HG02759 (cell line): ENCODE measurements around the gene CLCN7.

Source experiments
- ATAC-seq: cut with Tn5 transposase; IDR thresholded peaks from one replicate; pipeline ENCODE4 v1.9.1; 2021; ENCODE audit warnings: mild to moderate bottlenecking, moderate library complexity; ENCODE audit not compliant: unreplicated experiment

The CLCN7 gene

DNA sequence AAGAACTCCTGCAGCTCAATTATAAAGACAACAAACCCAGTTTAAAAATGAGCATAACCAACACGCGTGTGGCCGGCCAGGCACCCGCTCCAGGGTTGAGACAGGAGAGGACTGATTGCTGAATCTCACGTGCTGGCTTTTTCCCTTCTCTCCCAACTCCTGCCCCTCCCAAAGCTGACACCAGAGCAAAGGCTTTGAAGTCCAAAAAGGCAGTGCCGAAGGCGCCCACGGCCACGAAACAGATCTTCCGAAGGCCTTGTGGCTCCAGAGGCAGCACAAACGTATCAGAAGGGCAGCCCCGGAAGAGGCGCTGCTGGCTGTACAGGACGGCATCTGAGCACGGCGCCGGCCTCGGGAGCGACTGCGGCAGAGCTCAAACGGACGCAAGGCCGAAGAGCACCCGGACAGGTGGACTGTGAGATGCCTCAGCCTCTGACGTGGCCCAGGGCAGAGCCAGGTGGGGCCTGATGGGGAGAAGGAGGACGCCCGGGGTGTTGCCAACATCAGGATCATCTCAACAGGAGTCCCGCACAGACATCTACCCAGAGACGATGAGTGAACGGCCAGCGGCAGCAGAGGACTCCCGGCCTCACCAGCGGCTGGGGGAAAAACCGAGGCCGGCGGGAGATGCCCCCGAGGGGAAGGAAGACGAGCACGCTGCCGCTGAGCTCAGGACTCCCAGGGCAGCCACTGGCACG lies 10.5 kb downstream of the CLCN7 start:
- ATAC-seq = no peak

DNA sequence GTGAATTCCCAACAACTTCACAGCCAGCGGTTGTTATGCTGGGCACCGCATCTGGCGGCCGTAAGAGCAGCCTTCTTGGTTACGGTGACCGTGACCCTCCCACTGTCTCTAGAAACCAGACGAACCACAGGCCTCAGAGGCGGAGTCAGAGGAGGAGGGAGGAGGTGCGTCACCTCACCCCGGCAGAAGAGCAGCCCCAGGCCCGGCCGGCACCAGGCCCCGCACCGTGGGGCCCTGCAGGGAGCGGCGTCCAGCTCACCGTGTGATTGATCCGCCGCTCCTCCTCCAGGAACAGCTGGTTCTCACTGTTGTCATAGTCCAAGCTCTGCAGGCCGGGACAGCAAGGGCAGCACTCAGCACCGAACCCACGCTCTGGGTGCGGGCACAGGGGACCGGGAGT lies 13.7 kb downstream of the CLCN7 start:
- ATAC-seq = no peak

- no peak for ATAC-seq
These were observed 14.2 kb downstream of the CLCN7 start for GRCh38 chr16:1460602-1461138.

GRCh38 chr16:1459967-1460366 lies 14.9 kb downstream of the CLCN7 start:
- ATAC-seq = no peak

GRCh38 chr16:1458977-1459341 lies 15.9 kb downstream of the CLCN7 start:
- ATAC-seq = peak; percentile 42

DNA sequence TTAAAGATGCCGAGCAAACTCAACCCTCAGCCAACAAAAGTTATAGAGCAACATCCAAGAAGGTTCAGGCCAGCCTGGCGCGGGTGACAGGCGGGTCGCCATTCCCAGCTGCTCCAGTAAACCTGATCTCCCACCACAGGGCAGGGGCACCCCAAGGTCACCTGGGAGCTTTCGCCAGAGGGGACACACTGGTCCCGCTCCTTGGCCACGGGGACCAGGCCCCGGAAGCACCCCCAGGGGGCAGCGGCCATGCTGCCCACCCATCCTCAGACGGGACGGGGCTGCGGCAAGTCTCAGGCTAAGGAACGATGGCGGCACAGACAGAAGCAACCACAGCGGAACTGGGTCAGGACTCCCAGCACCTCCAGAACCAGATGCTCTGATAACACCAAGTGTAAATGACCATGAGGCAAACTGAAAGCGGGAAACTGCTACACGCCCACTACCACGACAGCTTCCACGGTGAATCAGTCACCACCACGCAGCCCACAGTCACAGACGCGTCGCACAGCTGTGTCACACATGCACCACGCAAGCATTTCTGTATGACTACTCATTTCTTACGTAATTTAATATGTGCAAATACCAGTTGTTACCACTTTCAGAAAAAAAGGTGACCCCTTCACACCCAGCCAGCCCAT lies 16.4 kb downstream of the CLCN7 start:
- no peak for ATAC-seq

DNA sequence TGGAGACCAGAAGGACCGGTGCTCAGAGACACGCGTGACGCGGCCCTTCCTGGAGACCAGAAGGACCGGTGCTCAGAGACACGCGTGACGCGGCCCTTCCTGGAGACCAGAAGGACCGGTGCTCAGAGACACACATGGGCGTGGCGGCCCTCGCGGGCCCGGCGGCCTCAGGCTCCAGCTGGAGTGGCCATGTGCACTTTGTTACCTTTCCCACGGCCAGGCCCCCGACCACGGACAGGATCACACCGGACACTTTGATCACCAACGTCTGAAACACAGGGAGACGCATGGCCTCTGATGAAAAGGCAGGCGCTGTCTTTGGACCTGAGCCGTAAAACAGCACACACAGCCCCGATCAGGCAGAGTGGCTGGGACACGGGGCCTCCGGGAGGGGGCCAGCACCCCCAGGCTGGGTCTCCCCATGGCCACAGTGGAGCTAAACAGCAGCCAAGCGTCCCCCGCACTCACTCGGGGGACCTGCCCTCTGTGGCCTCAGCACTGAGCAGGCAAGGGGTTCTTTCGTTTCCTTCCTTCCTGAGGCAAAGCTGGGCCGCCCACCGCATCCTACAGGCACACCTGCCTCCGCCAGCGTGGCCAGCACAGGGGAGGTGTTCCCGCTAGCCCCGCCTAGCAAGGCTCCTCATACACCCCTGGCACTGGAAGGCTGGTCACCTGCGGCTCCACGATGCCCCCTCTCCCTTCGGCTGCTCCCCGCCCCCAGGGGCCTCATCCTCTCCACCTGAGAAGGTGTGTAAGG lies 17.2 kb downstream of the CLCN7 start:
- ATAC-seq = no peak

GRCh38 chr16:1456951-1457350 lies 17.9 kb downstream of the CLCN7 start:
- no peak for ATAC-seq

GRCh38 chr16:1455190-1456171 lies 19.3 kb downstream of the CLCN7 start:
- no peak for ATAC-seq

- no peak for ATAC-seq
These were observed 20.3 kb downstream of the CLCN7 start for GRCh38 chr16:1454561-1454960.

DNA sequence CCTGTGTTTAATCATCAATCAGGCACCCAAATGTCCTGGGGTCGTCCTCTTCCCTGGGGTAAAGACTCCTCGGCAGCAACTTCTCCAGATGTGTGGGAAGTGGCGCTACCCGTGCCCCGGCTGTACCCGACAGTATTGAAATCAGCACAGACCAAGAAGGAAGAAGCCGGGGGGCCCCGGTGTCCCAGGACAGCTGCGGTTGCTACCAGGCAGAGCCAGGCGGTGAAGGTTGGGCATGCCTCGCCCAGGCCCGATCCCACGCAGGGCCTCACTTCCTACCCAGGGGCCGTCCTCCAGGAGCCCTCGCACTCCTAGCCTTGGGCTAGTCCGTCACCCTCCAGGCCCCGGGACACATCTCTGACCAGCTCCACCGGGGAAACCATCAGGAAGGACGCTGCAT lies 21.5 kb downstream of the CLCN7 start:
- ATAC-seq = no peak

DNA sequence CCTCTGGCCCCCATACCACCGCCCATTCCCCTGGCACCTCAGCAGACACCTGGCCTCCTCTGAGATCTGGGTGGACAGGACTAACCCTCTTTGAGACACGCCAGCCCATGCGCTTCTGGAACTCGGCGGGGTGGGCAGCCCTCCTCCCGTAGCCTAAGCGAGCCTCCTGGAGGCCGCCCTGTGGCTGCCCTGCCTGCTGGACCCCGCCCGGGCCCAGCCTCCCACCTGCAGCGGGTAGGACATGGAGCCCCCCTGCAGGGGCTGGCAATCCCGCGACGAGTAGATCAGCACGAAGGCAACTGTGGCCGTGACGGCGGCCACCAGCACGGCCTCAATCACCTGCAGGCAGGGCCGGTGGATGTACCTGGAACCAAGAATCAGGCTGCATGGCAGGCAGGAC lies 22.3 kb downstream of the CLCN7 start:
- no peak for ATAC-seq

- ATAC-seq = no peak
These were observed 23.0 kb downstream of the CLCN7 start for GRCh38 chr16:1451702-1452392.

GRCh38 chr16:1450841-1451240 lies 24.0 kb downstream of the CLCN7 start:
- ATAC-seq = no peak

DNA sequence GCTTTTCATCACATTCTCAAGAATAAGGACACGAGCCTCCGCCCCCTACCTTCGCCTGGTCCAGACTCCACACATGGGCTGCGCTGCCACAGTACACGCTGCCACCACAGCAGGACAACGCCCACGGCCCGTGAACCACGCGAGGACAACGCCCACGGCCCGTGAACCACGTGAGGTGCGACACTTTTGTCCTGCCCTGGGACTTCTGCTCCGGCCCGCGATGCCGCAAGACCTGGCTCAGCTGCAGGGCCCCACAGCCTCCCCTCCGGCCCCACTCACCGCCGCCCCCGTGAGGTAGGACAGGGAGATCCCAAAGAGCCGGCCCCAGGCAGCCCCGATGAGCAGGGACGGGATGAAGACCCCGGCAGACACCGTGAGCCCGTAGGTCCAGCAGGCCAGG lies 24.6 kb downstream of the CLCN7 start:
- ATAC-seq = no peak

- ATAC-seq = no peak
These were observed 25.5 kb downstream of the CLCN7 start for GRCh38 chr16:1449201-1449788.

DNA sequence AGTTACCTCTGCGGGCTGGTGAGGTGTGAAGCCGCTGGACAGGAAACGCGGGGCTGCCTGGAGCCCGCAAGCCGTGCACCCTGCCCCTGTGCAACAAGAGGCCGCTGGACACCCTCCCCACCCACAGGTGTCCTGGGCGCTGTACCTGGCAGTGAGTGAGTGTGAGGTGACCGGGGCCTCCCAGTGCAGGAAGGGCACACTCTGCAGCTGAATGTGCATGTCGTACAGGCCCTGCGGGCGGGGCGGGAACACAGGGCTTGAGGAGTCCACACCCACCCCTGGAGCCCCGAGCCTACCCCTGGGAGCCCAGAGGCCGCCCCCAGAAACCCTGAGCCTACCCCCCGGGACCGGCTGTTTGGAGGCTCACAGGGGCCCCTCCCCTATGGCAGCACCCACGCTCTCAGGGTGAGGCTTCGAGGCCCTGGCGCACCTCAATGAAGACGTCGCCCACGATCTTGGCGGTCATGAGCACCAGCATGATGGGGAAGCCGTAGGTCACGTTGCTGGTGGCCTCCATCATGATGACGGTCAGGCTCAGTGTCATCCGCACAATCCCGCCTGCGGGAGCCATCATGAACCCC lies 26.2 kb downstream of the CLCN7 start:
- no peak for ATAC-seq

GRCh38 chr16:1447965-1448364 lies 26.9 kb downstream of the CLCN7 start:
- no peak for ATAC-seq

DNA sequence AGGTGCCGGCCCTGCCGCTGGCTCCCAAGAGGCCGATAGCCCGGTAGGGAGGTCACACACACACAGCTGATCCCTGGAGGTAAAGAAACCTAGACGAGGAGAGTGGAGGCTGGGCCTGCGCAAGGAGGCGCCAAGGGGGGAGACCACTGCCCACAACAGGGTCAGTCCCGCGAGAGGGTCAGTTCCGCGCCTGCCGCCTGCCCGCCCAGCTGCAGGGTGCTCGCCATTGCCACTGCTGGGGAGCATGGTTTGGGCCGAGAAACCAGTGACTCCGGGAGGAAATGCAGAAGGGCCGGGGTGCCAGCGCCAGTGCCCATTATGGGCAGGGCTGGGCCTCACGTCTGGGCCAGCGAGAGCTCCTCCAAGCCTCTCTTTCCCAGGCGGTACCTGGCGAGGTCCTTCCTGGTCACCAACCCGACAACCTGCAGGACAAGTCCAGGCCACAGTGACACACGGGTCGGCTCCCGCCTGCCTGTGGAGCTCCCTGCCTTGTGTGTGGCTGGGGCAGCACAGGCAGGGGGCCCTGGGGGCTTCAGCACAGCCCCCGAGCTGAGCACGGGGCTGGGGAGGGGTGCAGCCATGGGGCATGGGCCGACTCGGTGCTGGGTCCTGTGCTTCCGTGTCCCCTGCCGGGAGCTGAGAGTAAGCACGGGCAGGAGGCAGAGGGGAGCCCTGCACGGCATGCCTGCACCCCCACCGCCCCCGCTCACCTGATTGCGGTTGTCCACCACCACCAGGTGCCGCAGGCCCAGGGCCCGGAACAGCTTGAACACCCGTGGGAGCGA lies 28.3 kb downstream of the CLCN7 start:
- no peak for ATAC-seq
